Activated CD4-positive, alpha-beta T cell treated with anti-CD3 and anti-CD28 coated beads, Interleukin-2, Interleukin-4, amounts not matched to agents 100 ng/mL and 50 ng/mL, durations not matched to agents 16 hours and 8 hours (primary cell): ENCODE data around the gene MAP2K6.

ENCODE experiments used
- DNase-seq: peaks from one replicate; pipeline ENCODE4 v3.0.0-alpha.2; 2020; ENCODE audit warnings: low spot score

The MAP2K6 gene

DNA sequence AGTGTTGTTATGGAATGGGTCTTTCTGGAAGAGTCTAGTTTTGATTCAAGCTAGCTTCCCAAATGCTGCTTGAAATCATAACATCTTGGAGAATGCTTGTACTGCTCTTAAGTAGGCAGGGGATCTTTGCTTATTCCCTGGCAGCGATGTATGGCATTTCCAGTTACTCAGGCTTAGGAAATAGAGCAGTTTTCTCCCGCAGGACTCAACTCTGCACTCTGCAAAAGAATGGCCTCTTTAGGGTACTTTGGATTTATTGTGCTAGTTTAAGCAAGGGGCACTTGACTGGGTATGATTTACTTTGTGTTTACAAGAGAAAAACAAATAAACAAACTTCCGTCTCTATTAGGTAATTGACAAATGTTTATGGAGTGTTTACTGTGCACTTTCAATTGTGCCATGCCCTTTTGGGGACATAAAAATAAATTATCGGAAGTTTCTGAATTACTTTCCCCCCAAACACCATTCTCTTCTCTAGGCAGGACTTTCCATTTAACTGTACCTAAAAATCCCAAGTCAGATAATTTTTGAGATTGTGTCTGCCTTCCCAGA lies 164.0 kb downstream of the MAP2K6 start:
- DNase-seq: no peak

DNA sequence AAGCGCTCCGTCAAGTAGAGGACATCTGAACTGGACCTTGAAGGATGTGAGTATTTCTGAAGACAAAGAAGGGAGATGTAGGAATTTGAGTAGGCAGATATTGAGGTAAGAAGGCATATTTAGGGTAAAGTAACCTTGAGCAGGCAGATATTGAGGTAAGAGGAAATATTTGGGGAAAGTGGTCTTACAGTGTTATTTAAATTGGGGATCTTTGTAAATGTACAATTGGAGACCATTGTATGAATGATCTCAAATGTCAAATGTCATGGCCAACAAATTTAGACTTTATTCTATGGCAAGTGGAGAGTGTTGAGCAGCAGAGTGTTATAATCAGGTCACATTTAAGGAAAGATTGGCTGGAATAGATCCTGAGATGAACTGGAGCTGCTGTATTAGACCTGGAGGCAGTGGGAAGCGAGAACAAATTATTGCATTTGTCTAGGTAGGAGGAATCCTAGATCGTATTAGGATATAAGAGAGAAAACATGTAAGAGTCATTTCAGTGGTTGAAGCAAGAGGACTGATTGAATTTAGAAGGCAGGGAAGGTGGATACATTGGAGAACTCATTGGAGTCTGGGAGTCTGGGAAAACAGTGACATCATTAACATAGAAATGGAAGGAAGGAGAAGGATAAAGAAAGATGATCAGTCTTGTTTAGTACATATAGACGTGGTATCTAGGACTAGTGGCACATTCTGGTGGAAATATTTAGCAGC lies 165.6 kb downstream of the MAP2K6 start:
- DNase-seq: no peak

DNA sequence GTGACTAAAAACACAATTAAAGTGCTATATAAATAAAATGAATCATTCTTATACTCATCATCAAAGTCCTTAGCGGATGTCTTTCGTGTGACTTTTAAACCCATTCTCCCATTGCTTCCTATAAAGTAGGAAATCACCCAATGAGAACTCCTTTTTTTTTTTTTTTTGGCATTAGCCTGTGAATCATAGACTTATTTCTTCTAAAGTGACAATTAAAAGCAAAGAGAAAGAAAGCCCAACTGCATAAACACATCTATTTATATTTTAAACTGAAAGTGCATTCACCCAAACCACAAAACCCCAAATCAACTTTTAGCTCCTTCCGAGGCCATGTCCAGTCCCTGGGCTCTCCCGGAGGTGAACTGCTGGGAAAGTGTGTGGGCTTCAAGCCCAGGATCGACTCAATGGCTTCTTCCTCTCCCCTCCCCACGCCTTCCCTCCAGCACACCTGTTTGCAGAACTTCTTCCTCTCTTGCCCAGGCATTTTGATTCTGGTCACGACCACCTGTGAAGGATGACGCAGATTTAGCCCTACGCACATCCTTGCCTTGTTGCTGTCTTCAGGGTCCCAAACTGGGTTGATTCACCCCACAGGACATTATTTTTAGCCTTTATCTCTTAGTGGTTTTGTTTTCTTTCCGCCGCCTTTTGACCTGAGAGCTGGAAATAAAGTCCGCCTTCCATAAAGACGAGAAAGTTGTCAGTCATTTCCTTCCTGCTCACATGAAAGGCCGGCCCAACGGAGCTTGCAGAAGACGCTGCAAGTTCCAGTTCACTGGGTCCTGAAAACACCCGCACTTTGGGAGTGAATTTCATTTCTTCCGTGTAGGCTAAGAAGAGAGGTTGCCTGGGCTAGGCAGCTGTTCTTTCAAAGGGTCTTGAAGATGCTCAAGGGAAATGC lies 166.8 kb downstream of the MAP2K6 start:
- no peak for DNase-seq

DNA sequence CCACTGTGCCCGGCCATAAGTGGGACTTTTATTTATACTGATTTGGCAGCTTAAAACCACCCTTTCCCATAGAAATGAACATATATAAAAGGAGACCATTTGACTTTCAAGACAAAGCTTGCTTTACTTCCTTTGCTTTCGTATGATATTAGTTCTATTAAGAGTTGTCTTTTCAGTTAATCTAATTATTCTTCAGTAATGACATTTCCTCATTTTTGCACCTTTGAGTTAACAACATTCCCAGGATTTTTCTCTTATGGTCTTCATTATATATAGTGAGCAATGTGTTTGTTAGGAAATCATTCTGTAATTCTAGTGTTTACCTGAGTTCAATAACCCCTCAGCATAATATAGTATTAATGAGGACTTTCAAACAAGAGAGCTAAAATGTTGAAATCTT lies 173.8 kb downstream of the MAP2K6 start:
- no peak for DNase-seq

DNA sequence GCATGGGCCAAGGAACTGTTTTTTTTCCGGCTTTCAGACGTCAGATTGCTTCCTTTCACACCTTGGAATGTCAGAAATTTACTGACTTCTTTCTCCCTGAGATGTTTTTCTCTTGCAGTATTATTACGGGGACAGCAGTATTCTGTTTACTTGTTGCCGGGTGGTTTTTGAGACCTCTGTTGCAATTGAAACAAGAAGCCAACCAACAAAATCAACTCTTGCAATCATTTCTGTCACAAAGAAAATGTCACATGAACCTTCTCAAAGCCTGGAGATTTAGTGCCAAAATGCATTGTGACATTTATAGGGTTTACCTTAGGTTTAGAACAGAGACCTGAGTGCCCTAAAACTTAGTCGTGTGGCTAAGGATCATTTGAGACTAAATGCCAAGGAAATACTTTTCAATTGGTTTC lies 174.3 kb downstream of the MAP2K6 start:
- no peak for DNase-seq

DNA sequence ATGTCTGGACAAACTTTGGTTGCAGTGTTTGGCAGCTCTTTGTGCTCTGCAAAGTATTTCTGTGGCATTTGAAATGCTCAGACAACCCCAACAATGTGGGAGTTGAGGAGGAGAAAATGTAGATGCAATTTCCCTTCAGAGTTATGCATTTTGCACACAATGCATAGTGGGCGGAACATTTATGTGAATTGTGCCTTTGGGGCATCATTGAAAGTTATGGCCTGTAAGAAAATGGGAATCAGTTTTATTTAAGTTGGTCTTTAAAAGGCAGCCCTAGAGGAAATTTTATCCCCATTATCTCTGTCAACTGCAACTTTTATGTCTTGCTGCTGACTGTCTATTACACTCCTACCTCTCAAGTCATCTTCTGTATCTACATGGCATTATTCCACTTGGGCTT lies 176.2 kb downstream of the MAP2K6 start:
- no peak for DNase-seq

DNA sequence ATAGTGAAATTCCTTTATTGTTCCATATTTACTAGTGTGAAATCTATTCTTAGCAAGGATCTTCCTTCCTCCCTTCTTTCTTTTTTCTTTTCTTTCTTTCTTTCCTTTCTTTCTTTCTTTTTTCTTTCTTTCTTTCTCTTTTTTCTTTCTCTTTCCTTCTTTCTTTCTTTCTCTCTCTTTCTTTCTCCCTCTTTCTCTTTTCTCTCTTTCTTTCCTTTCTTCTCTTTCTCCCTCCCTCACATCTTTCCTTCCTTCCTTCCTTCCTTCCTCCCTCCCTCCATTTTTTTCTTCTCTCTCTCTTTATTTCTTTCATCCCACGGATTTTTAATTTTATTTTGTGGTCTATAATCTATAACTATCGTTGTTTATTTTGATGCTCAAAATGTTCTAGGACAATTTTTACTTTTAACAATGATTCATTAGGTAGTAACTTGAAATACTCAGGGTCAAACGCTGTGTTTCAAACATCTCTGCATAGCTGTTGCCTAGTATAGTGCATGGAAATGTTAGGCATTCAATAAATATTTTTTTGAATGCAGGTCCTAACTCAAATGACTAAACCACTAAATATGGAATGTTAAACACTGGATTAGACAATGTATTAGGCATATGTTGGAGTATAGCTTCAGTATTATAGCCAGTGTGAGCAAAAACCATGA lies 178.3 kb downstream of the MAP2K6 start:
- DNase-seq: no peak

DNA sequence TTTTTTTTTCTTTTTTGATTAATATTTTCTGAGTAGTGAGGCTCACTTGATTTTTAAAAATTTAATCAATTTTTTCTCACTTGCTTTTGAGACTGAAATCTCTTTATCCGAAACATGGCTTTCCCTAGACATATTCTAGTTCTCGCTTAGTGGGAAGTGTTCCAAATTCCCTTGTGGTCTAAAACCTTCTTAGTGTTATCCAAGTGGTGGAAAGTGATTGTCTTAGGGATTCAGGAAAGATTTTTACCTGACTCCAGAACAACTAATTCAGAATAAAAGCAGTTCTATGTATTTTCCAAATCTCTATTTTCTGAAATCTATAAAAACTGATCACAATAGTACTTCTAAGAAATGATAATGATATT lies 178.8 kb downstream of the MAP2K6 start:
- DNase-seq: no peak

DNA sequence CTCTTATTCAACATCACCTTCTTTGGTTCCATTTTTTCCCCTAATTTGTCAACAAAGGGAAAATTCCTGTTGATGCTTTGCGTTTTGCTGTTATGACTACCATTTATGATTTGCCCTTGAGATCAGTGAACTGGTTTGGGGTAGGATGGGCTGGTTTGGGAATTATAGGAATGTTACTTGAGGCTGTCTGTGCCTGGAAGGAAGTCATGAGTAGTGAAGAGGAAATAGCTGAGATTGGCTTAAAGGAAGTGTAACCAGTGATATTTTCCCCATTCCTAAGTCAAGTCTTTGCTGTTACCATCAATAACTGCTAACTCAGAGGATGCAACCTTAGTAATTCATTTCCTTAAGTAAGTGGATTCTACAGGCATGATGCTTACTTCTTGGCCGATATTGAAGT lies 179.2 kb downstream of the MAP2K6 start:
- no peak for DNase-seq

DNA sequence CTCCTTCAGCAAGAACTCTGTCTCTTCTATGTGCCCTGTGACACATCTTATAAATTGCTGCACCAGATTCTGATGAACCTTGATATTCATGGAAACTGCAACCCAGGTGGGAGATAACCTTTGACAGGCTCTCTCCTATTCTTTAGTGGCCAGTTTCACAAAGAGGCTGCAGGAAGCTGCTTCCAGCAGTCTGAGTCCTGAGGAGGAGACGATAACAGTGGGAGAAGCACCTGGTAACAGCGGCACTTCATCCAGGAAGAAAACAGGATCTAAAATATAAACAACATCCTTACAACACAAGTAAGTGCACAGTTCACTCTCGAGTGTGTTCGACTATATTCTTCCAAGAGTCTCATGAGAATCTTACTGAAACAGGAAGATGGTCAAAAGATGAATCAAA lies 180.1 kb downstream of the MAP2K6 start:
- DNase-seq: no peak

DNA sequence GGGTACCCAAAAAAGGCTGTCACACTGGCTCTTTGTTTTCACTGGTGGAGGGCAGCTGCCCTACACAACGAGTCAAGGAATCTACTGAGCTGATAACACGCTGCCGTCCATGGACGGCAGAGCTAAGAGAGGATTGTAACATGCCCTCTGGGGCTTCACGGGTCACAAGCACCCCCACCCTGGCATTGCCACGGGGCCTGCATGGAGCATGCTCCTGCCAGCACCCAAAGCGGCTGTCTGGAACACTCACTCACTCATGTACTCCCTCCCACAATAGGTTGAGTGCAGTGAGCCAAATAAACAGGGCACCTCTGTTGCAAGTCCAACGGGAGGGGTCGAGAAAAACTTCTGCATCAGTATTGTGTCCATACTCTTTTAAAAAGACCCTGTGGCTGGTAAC lies 181.6 kb downstream of the MAP2K6 start:
- DNase-seq: no peak

DNA sequence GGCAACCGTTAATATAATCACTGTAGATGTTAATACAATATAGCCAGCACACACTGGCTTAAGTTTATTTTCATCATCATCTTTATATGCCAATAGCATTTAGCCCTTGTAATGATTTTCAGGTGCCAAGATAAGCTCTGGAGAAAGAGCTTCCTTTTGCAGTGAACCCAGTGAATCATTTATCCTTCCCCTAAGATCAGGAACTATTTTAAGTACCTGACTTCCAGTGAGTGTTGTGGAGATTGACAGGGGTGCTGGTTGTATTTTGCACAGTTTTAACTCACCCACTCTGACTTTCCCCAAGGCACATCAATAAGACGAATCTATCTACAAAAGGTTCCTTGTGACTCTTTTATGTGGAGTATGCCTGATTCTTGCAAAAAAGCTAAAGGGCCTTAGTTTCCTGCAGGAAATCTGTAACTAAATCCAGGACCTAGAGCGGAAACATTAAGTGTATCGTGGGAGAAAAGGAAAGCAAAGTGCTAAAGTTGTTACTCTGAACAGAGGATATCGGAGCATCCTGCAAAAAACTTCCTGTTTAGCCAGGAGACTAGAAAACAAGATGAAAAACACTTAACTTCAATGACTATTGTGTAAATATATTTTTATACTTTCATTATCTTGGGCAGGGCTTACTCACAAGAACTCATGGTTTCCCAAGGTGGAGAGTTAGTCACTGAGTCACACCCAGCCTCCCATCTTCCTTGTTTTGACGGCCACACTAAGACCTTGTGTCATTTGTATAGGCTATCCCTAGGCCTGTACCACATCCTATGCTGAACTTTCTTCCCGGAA lies 183.6 kb downstream of the MAP2K6 start:
- DNase-seq: no peak

DNA sequence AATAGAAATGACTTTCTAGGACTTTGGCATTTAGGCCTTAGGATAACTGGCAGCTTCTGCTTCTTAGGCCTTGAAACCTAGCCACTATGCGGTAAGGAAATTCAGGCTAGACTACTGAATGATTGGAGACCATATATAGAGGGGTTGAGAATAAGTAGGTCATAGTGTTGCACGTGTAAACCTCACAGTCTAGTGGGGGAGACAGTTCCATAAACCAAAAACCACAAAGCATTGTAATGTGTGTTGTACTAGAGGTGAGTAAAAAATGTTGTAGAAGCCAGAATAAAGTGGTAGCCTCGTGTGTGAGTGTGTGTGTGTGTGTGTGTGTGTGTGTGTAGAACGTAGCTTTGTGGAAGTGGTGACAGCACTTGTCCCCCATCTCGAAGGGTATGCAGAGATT lies 188.5 kb downstream of the MAP2K6 start:
- DNase-seq: no peak
